Neuron (in vitro differentiated cells): ENCODE measurements around the gene FSTL5.

ENCODE experiments used
- H2AFZ ChIP-seq: one replicate; pipeline ENCODE4 v1.6.1; 2013; ENCODE audit warnings: low read depth, mild to moderate bottlenecking, inconsistent platforms, low read length, moderate library complexity
- H3K27me3 ChIP-seq: one replicate; pipeline ENCODE4 v1.6.1; 2013; ENCODE audit warnings: low read length; ENCODE audit not compliant: insufficient read depth
- H3K36me3 ChIP-seq: one replicate; pipeline ENCODE4 v1.6.1; 2013; ENCODE audit warnings: low read length; ENCODE audit not compliant: insufficient read depth
- H3K4me1 ChIP-seq: one replicate; pipeline ENCODE4 v1.6.1; 2013; ENCODE audit warnings: low read length; ENCODE audit not compliant: insufficient read depth
- H3K4me3 ChIP-seq: 2 replicates; pipeline ENCODE4 v1.5.1; 2013; ENCODE audit warnings: mild to moderate bottlenecking, low read length, moderate library complexity
- H3K9me3 ChIP-seq: one replicate; pipeline ENCODE4 v1.6.1; 2013; ENCODE audit warnings: low read length

Gene FSTL5

DNA sequence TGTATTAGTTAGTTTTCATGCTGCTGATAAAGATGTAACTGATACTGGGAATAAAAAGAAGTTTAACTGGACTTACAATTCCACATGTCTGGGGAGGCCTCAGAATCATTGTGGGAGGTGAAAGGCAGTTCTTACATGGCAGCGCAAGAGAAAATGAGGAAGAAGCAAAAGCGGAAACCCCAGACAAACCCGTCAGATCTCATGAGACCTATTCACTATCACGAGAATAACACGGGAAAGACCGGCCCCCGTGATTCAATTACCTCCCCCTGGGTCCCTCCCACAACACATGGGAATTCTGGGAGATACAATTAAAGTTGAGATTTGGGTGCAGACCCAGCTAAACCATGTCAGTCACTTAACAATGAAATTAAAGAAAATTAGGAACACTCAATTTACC is 499.1 kb downstream of the FSTL5 start:
- H3K36me3 ChIP-seq, result no peaks in the 10 kb centered on the region
- no peaks in the 10 kb centered on the region for H3K27me3 ChIP-seq
- no peak overlapping the region for H3K4me3 ChIP-seq
- no peak overlapping the region for H2AFZ ChIP-seq
- no peaks in the 10 kb centered on the region for H3K4me1 ChIP-seq
- H3K9me3 ChIP-seq, result no peaks in the 10 kb centered on the region

GRCh38 chr4:161663844-161664243 is 500.0 kb downstream of the FSTL5 start:
- H3K4me1 ChIP-seq, result no peaks in the 10 kb centered on the region
- H3K9me3 ChIP-seq, result no peaks in the 10 kb centered on the region
- H3K27me3 ChIP-seq, result no peaks in the 10 kb centered on the region
- no peaks in the 10 kb centered on the region for H3K36me3 ChIP-seq
- H2AFZ ChIP-seq, result no peak overlapping the region
- H3K4me3 ChIP-seq, result no peak overlapping the region

- no peaks in the 10 kb centered on the region for H3K36me3 ChIP-seq
- no peaks in the 10 kb centered on the region for H3K4me1 ChIP-seq
- H3K27me3 ChIP-seq, result no peaks in the 10 kb centered on the region
- H3K9me3 ChIP-seq, result no peaks in the 10 kb centered on the region
- H2AFZ ChIP-seq, result no peak overlapping the region
- no peak overlapping the region for H3K4me3 ChIP-seq
Observed at GRCh38 chr4:161658676-161659075, 505.1 kb downstream of the FSTL5 start.

DNA sequence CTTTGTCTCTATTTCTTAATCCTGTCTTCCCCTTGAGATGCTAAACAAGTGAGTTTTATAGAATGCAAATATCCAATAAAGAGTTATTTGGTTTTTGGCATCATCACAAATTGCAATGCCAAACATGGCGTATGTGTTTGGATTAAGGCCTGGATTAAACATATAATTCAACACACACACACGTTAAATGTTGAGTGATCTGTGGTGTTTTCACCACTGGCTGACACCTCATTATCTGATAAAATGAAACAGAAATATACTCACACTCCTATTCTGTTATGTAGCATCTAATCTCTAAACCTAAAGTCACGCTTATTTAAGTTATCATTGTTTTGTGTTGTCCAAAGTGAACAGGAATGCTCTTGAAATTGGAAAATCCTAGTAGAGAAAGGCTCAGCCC is 506.2 kb downstream of the FSTL5 start:
- no peak overlapping the region for H3K4me3 ChIP-seq
- H3K4me1 ChIP-seq, result no peaks in the 10 kb centered on the region
- H3K27me3 ChIP-seq, result no peaks in the 10 kb centered on the region
- no peaks in the 10 kb centered on the region for H3K36me3 ChIP-seq
- no peaks in the 10 kb centered on the region for H3K9me3 ChIP-seq
- no peak overlapping the region for H2AFZ ChIP-seq

- no peaks in the 10 kb centered on the region for H3K27me3 ChIP-seq
- H3K36me3 ChIP-seq, result no peaks in the 10 kb centered on the region
Observed at GRCh38 chr4:161656594-161656993, 507.2 kb downstream of the FSTL5 start.

DNA sequence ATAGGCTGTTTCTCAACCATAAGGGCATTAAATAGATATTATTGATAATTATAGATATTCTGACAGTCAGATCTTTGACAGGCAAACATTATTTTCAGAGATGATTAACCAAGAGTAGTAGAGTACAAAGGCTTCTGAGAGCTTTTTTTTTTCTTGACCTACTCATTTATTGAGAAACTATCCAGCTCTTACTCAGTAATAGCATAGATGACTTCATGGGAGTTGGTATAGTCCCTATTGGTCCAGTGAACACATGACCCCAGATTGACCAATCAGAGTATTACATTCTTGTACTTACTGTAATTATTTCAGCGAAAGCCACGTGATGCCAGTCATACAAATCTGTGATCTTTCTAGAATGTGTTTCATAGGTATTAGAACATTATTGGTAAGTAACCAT is 508.7 kb downstream of the FSTL5 start:
- Histone ChIP-seq H3K4me3 (no peak overlapping the region), H3K36me3 (no peaks in the 10 kb centered on the region), H3K9me3 (no peaks in the 10 kb centered on the region), H3K4me1 (no peaks in the 10 kb centered on the region), H3K27me3 (no peaks in the 10 kb centered on the region), H2AFZ (no peak overlapping the region)

More at GRCh38 chr4:161656594-161656993, 507.2 kb downstream of the FSTL5 start:
- H2AFZ ChIP-seq, result no peak overlapping the region
- H3K9me3 ChIP-seq, result no peaks in the 10 kb centered on the region
- H3K4me1 ChIP-seq, result no peaks in the 10 kb centered on the region
- no peak overlapping the region for H3K4me3 ChIP-seq

GRCh38 chr4:161653697-161654096 is 510.1 kb downstream of the FSTL5 start:
- Histone ChIP-seq H3K36me3 (no peaks in the 10 kb centered on the region), H3K4me1 (no peaks in the 10 kb centered on the region), H3K27me3 (no peaks in the 10 kb centered on the region)

GRCh38 chr4:161651586-161651985 is 512.2 kb downstream of the FSTL5 start:
- Histone ChIP-seq H2AFZ (no peak overlapping the region), H3K4me1 (no peaks in the 10 kb centered on the region), H3K36me3 (no peaks in the 10 kb centered on the region), H3K4me3 (no peak overlapping the region), H3K27me3 (no peaks in the 10 kb centered on the region), H3K9me3 (no peaks in the 10 kb centered on the region)

More at GRCh38 chr4:161653697-161654096, 510.1 kb downstream of the FSTL5 start:
- no peak overlapping the region for H3K4me3 ChIP-seq
- no peaks in the 10 kb centered on the region for H3K9me3 ChIP-seq
- no peak overlapping the region for H2AFZ ChIP-seq

DNA sequence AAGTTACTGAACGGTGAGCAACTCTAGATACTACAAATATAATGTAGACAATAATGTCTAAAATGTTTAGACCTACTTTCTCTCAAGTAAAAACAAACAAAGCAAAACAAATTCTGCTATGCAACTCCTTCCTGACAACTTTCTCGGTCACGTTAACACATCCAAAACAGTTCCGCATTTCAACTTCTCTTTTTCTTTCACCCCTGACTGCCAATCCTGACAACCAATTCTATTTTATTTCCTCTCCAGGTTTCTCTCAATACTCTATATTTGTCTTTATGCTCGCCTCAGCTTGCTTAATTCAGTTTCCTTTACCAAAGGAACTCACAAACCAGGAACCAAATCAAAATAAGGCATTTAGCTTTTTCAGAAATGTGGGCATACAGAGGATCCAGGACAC is 513.0 kb downstream of the FSTL5 start:
- Histone ChIP-seq H3K4me3 (no peak overlapping the region), H3K36me3 (no peaks in the 10 kb centered on the region), H3K27me3 (no peaks in the 10 kb centered on the region), H3K4me1 (no peaks in the 10 kb centered on the region), H2AFZ (no peak overlapping the region), H3K9me3 (no peaks in the 10 kb centered on the region)

- H3K27me3 ChIP-seq, result no peaks in the 10 kb centered on the region
- no peaks in the 10 kb centered on the region for H3K4me1 ChIP-seq
- no peaks in the 10 kb centered on the region for H3K36me3 ChIP-seq
- H3K4me3 ChIP-seq, result no peak overlapping the region
- no peaks in the 10 kb centered on the region for H3K9me3 ChIP-seq
- H2AFZ ChIP-seq, result no peak overlapping the region
Observed at GRCh38 chr4:161647757-161648156, 516.0 kb downstream of the FSTL5 start.

- Histone ChIP-seq H3K27me3 (no peaks in the 10 kb centered on the region), H2AFZ (no peak overlapping the region), H3K4me1 (no peaks in the 10 kb centered on the region), H3K4me3 (no peak overlapping the region), H3K9me3 (no peaks in the 10 kb centered on the region), H3K36me3 (no peaks in the 10 kb centered on the region)
Observed at GRCh38 chr4:161642708-161643107, 521.1 kb downstream of the FSTL5 start.

- Histone ChIP-seq H2AFZ (no peak overlapping the region), H3K27me3 (no peaks in the 10 kb centered on the region), H3K36me3 (no peaks in the 10 kb centered on the region), H3K4me1 (no peaks in the 10 kb centered on the region), H3K4me3 (no peak overlapping the region), H3K9me3 (no peaks in the 10 kb centered on the region)
Observed at GRCh38 chr4:161629694-161630441, 533.9 kb downstream of the FSTL5 start.

GRCh38 chr4:161604516-161605300 is 559.1 kb downstream of the FSTL5 start:
- no peak overlapping the region for H2AFZ ChIP-seq
- H3K36me3 ChIP-seq, result no peaks in the 10 kb centered on the region
- no peaks in the 10 kb centered on the region for H3K4me1 ChIP-seq
- no peaks in the 10 kb centered on the region for H3K27me3 ChIP-seq
- H3K4me3 ChIP-seq, result no peak overlapping the region
- no peaks in the 10 kb centered on the region for H3K9me3 ChIP-seq
